K562 (cell line): Measurements from ENCODE around the gene TTC39B. TPM values are rescaled to one million over a fixed set of nuclear protein-coding genes. Genes with fewer than 3 reads are reported as not detected.

Experiments used
- ATAC-seq: fragments of 200-7000 bp; cut with Tn5 transposase; 3 replicates; pipeline ENCODE4 v1.9.1; 2020; ENCODE audit warnings: moderate library complexity
- BruUV-seq: library from RNA; stranded (reverse); fragments of 400-500 nt; replicated peaks from 2 replicates; lab custom pipeline; 2021; lab: Mats Ljungman, UMichigan
- CTCF ChIA-PET: fragments of 300-600 bp; formaldehyde crosslinking; extraction: SDS; loops from one replicate; lab custom pipeline; 2021; ENCODE audit warnings: low intra/inter-chr PET ratio; lab: Yijun Ruan, JAX
- POLR2A ChIA-PET: fragments of 300-600, 350-650 bp; sonication (Branson Sonifier 250); formaldehyde crosslinking; extraction: SDS; loops from one replicate; lab custom pipeline; 2021; ENCODE audit warnings: antibody characterized with exemption, inconsistent platforms; lab: Yijun Ruan, JAX
- DNase-seq, 4 experiments: peaks; one replicate each; pipeline versions ENCODE4 v3.0.0 to v3.0.0-alpha.2; 2011 to 2018; ENCODE audit warnings: low spot score in 3 of 4, mixed read lengths in 3 of 4; ENCODE audit errors: extremely low read depth in 1 of 4
- FAIRE-seq: peaks from 2 replicates; lab custom pipeline; 2011; peaks lifted over from hg19 to GRCh38; lab: Jason Lieb, UNC
- H2AFZ ChIP-seq: 2 replicates; pipeline ENCODE4 v1.6.0; 2011; ENCODE audit warnings: low read depth, low read length, control low read depth, inconsistent platforms
- H3K27ac ChIP-seq: fragments of 200-600 bp; 3 replicates; pipeline ENCODE4 v1.8.0; 2011; ENCODE audit warnings: low read depth, mild to moderate bottlenecking, control low read depth, inconsistent platforms, low read length, moderate library complexity, mixed read lengths; ENCODE audit errors: extremely low read depth
- H3K27me3 ChIP-seq, 2 experiments: fragments of 300-600 bp in 1 of 2; 2 replicates in 1 of 2; 3 replicates in 1 of 2; pipeline versions ENCODE4 v1.6.0 to v1.8.0; 2011; ENCODE audit warnings: inconsistent platforms in 2 of 2, low read length in 2 of 2, mild to moderate bottlenecking in 1 of 2, mixed read lengths in 1 of 2, moderate library complexity in 1 of 2; ENCODE audit not compliant: control insufficient read depth in 2 of 2, insufficient read depth in 2 of 2
- H3K36me3 ChIP-seq: fragments of 300-600 bp; 3 replicates; pipeline ENCODE4 v1.8.0; 2011; ENCODE audit warnings: mild to moderate bottlenecking, low read length, inconsistent platforms; ENCODE audit not compliant: control insufficient read depth, insufficient read depth
- H3K4me1 ChIP-seq, 2 experiments: fragments of 200-600 bp in 1 of 2; replicated peaks in 1 of 2; 2 replicates in 1 of 2; 3 replicates in 1 of 2; pipeline versions ENCODE4 v1.5.1 to v1.8.0; 2011; ENCODE audit warnings: inconsistent platforms in 2 of 2, low read length in 2 of 2, mild to moderate bottlenecking in 1 of 2, mixed read lengths in 1 of 2, moderate library complexity in 1 of 2; ENCODE audit not compliant: control insufficient read depth in 2 of 2, insufficient read depth in 2 of 2
- H3K4me2 ChIP-seq: 2 replicates; pipeline ENCODE4 v1.6.1; 2011; ENCODE audit warnings: low read length, control low read depth, inconsistent platforms, mixed read lengths; ENCODE audit not compliant: insufficient read depth
- H3K4me3 ChIP-seq: fragments of 200-600 bp; sonication (generic), shearing (Covaris generic); 2 replicates; pipeline ENCODE4 v1.5.1; 2016; ENCODE audit warnings: control low read depth, inconsistent platforms
- H3K79me2 ChIP-seq: fragments of 200-600 bp; 3 replicates; pipeline ENCODE4 v1.8.0; 2011; ENCODE audit warnings: low read length, inconsistent platforms; ENCODE audit not compliant: control insufficient read depth, insufficient read depth
- H3K9ac ChIP-seq, 2 experiments: 2 replicates each; pipeline versions ENCODE4 v1.6.0 to v1.6.1; 2011; ENCODE audit warnings: low read depth in 2 of 2, low read length in 2 of 2, control low read depth in 1 of 2, inconsistent platforms in 1 of 2, mild to moderate bottlenecking in 1 of 2, mixed read lengths in 1 of 2; ENCODE audit not compliant: insufficient read depth in 1 of 2
- H3K9me1 ChIP-seq: one replicate; pipeline ENCODE4 v1.6.0; 2011; ENCODE audit warnings: inconsistent platforms, mild to moderate bottlenecking, low read length, moderate library complexity; ENCODE audit not compliant: control insufficient read depth, insufficient read depth
- H3K9me3 ChIP-seq: replicated peaks from 2 replicates; pipeline ENCODE4 v1.5.1; 2011; ENCODE audit warnings: low read depth, low read length, inconsistent platforms; ENCODE audit not compliant: control insufficient read depth, insufficient read depth
- H4K20me1 ChIP-seq: replicated peaks from 2 replicates; pipeline ENCODE4 v1.6.1; 2011; ENCODE audit warnings: low read length, inconsistent platforms, mixed read lengths; ENCODE audit not compliant: control insufficient read depth, insufficient read depth
- CAMTA2 ChIP-seq: fragments of 250-450 bp; sonication (Bioruptor Pico); conservative IDR thresholded peaks from 2 replicates; pipeline ENCODE4 v1.5.1; 2022
- DPF2 ChIP-seq: fragments of 450-650 bp; IDR thresholded peaks from 2 replicates; pipeline ENCODE4 v1.6.1; 2016
- E2F1 ChIP-seq: sonication (generic); formaldehyde crosslinking; IDR thresholded peaks from 2 replicates; pipeline ENCODE4 v1.8.1; 2023; ENCODE audit warnings: mild to moderate bottlenecking, missing genetic modification reagents, moderate library complexity
- EHMT2 ChIP-seq: fragments of 450-650 bp; IDR thresholded peaks from 2 replicates; pipeline ENCODE4 v1.6.1; 2018; ENCODE audit warnings: antibody characterized with exemption
- HDAC3 ChIP-seq: fragments of 450-650 bp; IDR thresholded peaks from 2 replicates; pipeline ENCODE4 v1.6.1; 2018; ENCODE audit warnings: borderline replicate concordance, mild to moderate bottlenecking, moderate library complexity; ENCODE audit not compliant: partially characterized antibody
- KAT2B ChIP-seq: IDR thresholded peaks from one replicate; pipeline ENCODE4 v1.6.1; 2012; ENCODE audit warnings: low read depth, mild to moderate bottlenecking, control low read depth, inconsistent platforms, low read length, moderate library complexity
- MCM3 ChIP-seq: fragments of 450-650 bp; IDR thresholded peaks from 2 replicates; pipeline ENCODE4 v1.6.1; 2016
- NCOA2 ChIP-seq, 2 experiments: fragments of 450-650 bp; IDR thresholded peaks; 2 replicates each; pipeline ENCODE4 v1.6.1; 2018; ENCODE audit warnings: mild to moderate bottlenecking in 2 of 2, moderate library complexity in 1 of 2; ENCODE audit not compliant: partially characterized antibody in 2 of 2
- NFIC ChIP-seq: fragments of 450-650 bp; IDR thresholded peaks from 2 replicates; pipeline ENCODE4 v1.6.1; 2017; ENCODE audit warnings: mild to moderate bottlenecking, inconsistent platforms
- RFX7 ChIP-seq: fragments of 250-450 bp; sonication (Bioruptor Pico); IDR thresholded peaks from 2 replicates; pipeline ENCODE4 v1.5.1; 2021; ENCODE audit warnings: mild to moderate bottlenecking
- RHOXF2B ChIP-seq: fragments of 250-450 bp; sonication (Bioruptor Pico); conservative IDR thresholded peaks from 2 replicates; pipeline ENCODE4 v1.5.1; 2021
- SRSF1 ChIP-seq: fragments of 200-400 bp; formaldehyde crosslinking; IDR thresholded peaks from 2 replicates; pipeline ENCODE4 v1.6.1; 2017; ENCODE audit warnings: mild to moderate bottlenecking, low read depth, low read length, moderate library complexity
- ZNF274 ChIP-seq: IDR thresholded peaks from 2 replicates; pipeline ENCODE4 v1.6.1; 2011; ENCODE audit warnings: low read depth, mild to moderate bottlenecking, low read length, moderate library complexity, borderline replicate concordance
- ZNF584 ChIP-seq: fragments of 200-800 bp; sonication (Bioruptor generic); IDR thresholded peaks from 2 replicates; pipeline ENCODE4 v1.6.1; 2016; ENCODE audit warnings: low read depth, mild to moderate bottlenecking, missing genetic modification characterization, missing compliant biosample characterization
- in situ Hi-C: fragments of 300-500 bp; cut with MboI; formaldehyde crosslinking; loops from 4 replicates; pipeline ENCODE4 v1.15.0; 2018; ENCODE audit warnings: inconsistent platforms, mixed read lengths
- intact Hi-C: fragments of 100-400 bp; cut with micrococcal nuclease; formaldehyde crosslinking; loops from 2 replicates; pipeline ENCODE4 v1.14.2; 2022
- polyA plus RNA-seq, 8 experiments: library from polyadenylated mRNA; depleted of rRNA in 4 of 8; stranded (reverse) in 5 of 8; unstranded in 3 of 8; fragments of >200 nt; fragmentation: Nextera tagmentation in 2 of 8; fragmentation: Illumina TruSeq in 1 of 8; extraction: Ambion mirVana in 2 of 8; extraction: Trizol in 1 of 8; gene quantifications; 2 replicates each; pipeline versions ENCODE4 v1.2.1 to v1.2.3, GENCODE V29; 2011 to 2014; ENCODE audit warnings: inconsistent platforms in 1 of 8, missing spikeins in 1 of 8
- total RNA-seq, 7 experiments: library from RNA; depleted of rRNA in 6 of 7; stranded (reverse); fragments of >200 nt in 6 of 7; fragmentation: Illumina TruSeq in 2 of 7; extraction: Trizol in 2 of 7; gene quantifications; 2 replicates each; pipeline versions ENCODE4 v1.2.1 to v1.2.3, GENCODE V29; 2011 to 2021; ENCODE audit warnings: low replicate concordance in 1 of 7
- TF ChIP-seq, protein P1 (sequence below): sonication (generic); formaldehyde crosslinking; IDR thresholded peaks from 2 replicates; pipeline ENCODE4 v1.8.1; 2023; ENCODE audit warnings: mild to moderate bottlenecking, missing genetic modification reagents
- TF ChIP-seq, protein P2 (sequence below): sonication (generic); formaldehyde crosslinking; IDR thresholded peaks from 2 replicates; pipeline ENCODE4 v1.8.0; 2022; ENCODE audit warnings: mild to moderate bottlenecking, missing genetic modification reagents
- TF ChIP-seq, protein P3 (sequence below): fragments of 150-350 bp; conservative IDR thresholded peaks from 2 replicates; pipeline ENCODE4 v1.6.1; 2014; ENCODE audit warnings: low read length

Gene TTC39B
- total and polyA plus RNA-seq, 9 of the 15 experiments (the other 6 are each of a cell fraction or from before 2014, with no cell fraction given), result 0.32 to 1.2 (median 0.95) TPM

DNA sequence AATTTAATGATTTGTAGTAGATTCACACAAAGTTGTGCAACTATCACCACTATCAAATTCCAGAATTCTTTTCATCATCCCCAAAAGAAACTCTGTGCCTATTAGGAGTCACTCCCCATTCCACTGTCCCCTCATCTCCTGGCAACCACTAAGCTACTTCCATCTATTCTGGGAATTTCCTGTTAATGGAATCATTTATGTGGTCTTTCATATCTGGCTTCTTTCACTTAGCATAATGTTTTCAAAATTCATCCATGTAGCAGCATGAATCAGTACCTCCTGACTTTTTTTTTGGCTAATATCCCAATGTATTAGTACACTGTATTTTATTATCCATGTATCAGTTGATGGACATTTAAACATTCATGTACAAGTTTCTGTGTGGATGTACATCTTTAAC, 157.6 kb downstream of the TTC39B start:
- ATAC-seq, result no peak
- no TSS peak for BruUV-seq
- DNase-seq, result no peak
- ChIA-PET CTCF (no interaction called here), POLR2A (no interaction called here)
- intact Hi-C loops, result no loop called here
- H3K79me2 ChIP-seq, result no peaks in the 10 kb centered on the region
- H3K4me3 ChIP-seq, result no peak overlapping the region
- H3K4me2 ChIP-seq, result no peak overlapping the region
- FAIRE-seq, result no peak
- H3K9ac ChIP-seq, result no peak overlapping the region
- H3K9me3 ChIP-seq, result no peaks in the 10 kb centered on the region
- no peaks in the 10 kb centered on the region for H4K20me1 ChIP-seq
- no peaks in the 10 kb centered on the region for H3K4me1 ChIP-seq
- no peaks in the 10 kb centered on the region; a peak in 1 of 5 replicates for H3K27me3 ChIP-seq
- H3K27ac ChIP-seq, result no peak overlapping the region
- H3K9me1 ChIP-seq, result no peaks in the 10 kb centered on the region
- H3K36me3 ChIP-seq, result no peaks in the 10 kb centered on the region
- no peak overlapping the region for H2AFZ ChIP-seq
- TF ChIP-seq, protein P1, sequence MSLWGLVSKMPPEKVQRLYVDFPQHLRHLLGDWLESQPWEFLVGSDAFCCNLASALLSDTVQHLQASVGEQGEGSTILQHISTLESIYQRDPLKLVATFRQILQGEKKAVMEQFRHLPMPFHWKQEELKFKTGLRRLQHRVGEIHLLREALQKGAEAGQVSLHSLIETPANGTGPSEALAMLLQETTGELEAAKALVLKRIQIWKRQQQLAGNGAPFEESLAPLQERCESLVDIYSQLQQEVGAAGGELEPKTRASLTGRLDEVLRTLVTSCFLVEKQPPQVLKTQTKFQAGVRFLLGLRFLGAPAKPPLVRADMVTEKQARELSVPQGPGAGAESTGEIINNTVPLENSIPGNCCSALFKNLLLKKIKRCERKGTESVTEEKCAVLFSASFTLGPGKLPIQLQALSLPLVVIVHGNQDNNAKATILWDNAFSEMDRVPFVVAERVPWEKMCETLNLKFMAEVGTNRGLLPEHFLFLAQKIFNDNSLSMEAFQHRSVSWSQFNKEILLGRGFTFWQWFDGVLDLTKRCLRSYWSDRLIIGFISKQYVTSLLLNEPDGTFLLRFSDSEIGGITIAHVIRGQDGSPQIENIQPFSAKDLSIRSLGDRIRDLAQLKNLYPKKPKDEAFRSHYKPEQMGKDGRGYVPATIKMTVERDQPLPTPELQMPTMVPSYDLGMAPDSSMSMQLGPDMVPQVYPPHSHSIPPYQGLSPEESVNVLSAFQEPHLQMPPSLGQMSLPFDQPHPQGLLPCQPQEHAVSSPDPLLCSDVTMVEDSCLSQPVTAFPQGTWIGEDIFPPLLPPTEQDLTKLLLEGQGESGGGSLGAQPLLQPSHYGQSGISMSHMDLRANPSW, result no peak
- TF ChIP-seq ZNF274, result no peak
- TF ChIP-seq E2F1, result no peak
- TF ChIP-seq RFX7 (CRISPR knock-in tag), result no peak
- no peak for TF ChIP-seq KAT2B
- TF ChIP-seq RHOXF2B (CRISPR knock-in tag), result no peak
- no peak for TF ChIP-seq CAMTA2 (CRISPR knock-in tag)
- TF ChIP-seq DPF2, result no peak
- no peak for TF ChIP-seq MCM3
- TF ChIP-seq SRSF1, result no peak
- TF ChIP-seq ZNF584 (CRISPR knock-in tag), result no peak
- no peak for TF ChIP-seq HDAC3
- TF ChIP-seq NCOA2 (IDR thresholded peaks at IDR 0.05; ENCODE audit: partially characterized antibody in 2 of 2), result no peak
- TF ChIP-seq, protein P2, sequence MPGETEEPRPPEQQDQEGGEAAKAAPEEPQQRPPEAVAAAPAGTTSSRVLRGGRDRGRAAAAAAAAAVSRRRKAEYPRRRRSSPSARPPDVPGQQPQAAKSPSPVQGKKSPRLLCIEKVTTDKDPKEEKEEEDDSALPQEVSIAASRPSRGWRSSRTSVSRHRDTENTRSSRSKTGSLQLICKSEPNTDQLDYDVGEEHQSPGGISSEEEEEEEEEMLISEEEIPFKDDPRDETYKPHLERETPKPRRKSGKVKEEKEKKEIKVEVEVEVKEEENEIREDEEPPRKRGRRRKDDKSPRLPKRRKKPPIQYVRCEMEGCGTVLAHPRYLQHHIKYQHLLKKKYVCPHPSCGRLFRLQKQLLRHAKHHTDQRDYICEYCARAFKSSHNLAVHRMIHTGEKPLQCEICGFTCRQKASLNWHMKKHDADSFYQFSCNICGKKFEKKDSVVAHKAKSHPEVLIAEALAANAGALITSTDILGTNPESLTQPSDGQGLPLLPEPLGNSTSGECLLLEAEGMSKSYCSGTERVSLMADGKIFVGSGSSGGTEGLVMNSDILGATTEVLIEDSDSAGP (CRISPR knock-in tag), result no peak
- no peak for TF ChIP-seq EHMT2
- TF ChIP-seq, protein P3, sequence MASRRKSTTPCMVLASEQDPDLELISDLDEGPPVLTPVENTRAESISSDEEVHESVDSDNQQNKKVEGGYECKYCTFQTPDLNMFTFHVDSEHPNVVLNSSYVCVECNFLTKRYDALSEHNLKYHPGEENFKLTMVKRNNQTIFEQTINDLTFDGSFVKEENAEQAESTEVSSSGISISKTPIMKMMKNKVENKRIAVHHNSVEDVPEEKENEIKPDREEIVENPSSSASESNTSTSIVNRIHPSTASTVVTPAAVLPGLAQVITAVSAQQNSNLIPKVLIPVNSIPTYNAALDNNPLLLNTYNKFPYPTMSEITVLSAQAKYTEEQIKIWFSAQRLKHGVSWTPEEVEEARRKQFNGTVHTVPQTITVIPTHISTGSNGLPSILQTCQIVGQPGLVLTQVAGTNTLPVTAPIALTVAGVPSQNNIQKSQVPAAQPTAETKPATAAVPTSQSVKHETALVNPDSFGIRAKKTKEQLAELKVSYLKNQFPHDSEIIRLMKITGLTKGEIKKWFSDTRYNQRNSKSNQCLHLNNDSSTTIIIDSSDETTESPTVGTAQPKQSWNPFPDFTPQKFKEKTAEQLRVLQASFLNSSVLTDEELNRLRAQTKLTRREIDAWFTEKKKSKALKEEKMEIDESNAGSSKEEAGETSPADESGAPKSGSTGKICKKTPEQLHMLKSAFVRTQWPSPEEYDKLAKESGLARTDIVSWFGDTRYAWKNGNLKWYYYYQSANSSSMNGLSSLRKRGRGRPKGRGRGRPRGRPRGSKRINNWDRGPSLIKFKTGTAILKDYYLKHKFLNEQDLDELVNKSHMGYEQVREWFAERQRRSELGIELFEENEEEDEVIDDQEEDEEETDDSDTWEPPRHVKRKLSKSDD, result no peak
- TF ChIP-seq NFIC, result no peak
- in situ Hi-C loops, result loop anchor here (25.0 kb wide), 2 partner anchors 487 to 712 kb away; no protein-coding TSS in a partner anchor
